Endothelial cell (in vitro differentiated cells): ENCODE measurements around the gene AKR1C1. TPM values are rescaled to one million over a fixed set of nuclear protein-coding genes. Genes with fewer than 3 reads are reported as not detected.

Experiments used
- DNase-seq: peaks from one replicate; pipeline ENCODE4 v3.0.0; 2021; ENCODE audit warnings: low spot score
- H3K27ac Mint-ChIP-seq: one replicate; pipeline ENCODE4 v1.8.0; 2021; ENCODE audit warnings: mixed read lengths, inconsistent platforms; ENCODE audit not compliant: unreplicated experiment
- H3K27me3 Mint-ChIP-seq: one replicate; pipeline ENCODE4 v1.8.0; 2021; ENCODE audit warnings: mild to moderate bottlenecking, moderate library complexity, mixed read lengths, inconsistent platforms; ENCODE audit not compliant: unreplicated experiment
- H3K36me3 Mint-ChIP-seq: one replicate; pipeline ENCODE4 v1.8.0; 2021; ENCODE audit warnings: mild to moderate bottlenecking, low read depth, mixed read lengths, inconsistent platforms; ENCODE audit not compliant: unreplicated experiment
- H3K4me1 Mint-ChIP-seq: one replicate; pipeline ENCODE4 v1.8.0; 2021; ENCODE audit warnings: mild to moderate bottlenecking, mixed read lengths, inconsistent platforms; ENCODE audit not compliant: unreplicated experiment
- H3K4me3 Mint-ChIP-seq: one replicate; pipeline ENCODE4 v1.8.0; 2021; ENCODE audit warnings: mild to moderate bottlenecking, mixed read lengths, inconsistent platforms; ENCODE audit not compliant: unreplicated experiment
- H3K9me3 Mint-ChIP-seq: one replicate; pipeline ENCODE4 v1.8.0; 2021; ENCODE audit warnings: mixed read lengths, inconsistent platforms; ENCODE audit not compliant: unreplicated experiment
- CTCF ChIP-seq: fragments of 200-600 bp; sonication (generic); IDR thresholded peaks from one replicate; pipeline ENCODE4 v1.5.0; 2021; ENCODE audit warnings: antibody characterized with exemption; ENCODE audit not compliant: unreplicated experiment
- total RNA-seq: library from RNA; stranded (reverse); fragmentation: NEBNext Ultra II Directional; extraction: Animal tissue kit (Norgen Biotek cat#: 25700); gene quantifications from one replicate; pipeline ENCODE4 v1.2.1, GENCODE V29; 2021; ENCODE audit not compliant: unreplicated experiment

AKR1C1 gene
- total RNA-seq, 1 donor from 2014 or later = 1.6 TPM

GRCh38 chr10:4977025-4977424, 13.8 kb downstream of the AKR1C1 start:
- peaks cover 5% of the 10 kb centered on the region for H3K4me1 Mint-ChIP-seq
- no peak overlapping the region for H3K27ac Mint-ChIP-seq
- TF ChIP-seq CTCF = no peak
- no peaks in the 10 kb centered on the region for H3K9me3 Mint-ChIP-seq
- DNase-seq = no peak
- H3K4me3 Mint-ChIP-seq = no peak overlapping the region
- H3K27me3 Mint-ChIP-seq = peaks cover 1% of the 10 kb centered on the region
- no peaks in the 10 kb centered on the region for H3K36me3 Mint-ChIP-seq

GRCh38 chr10:4978870-4979269, 15.7 kb downstream of the AKR1C1 start:
- Mint-ChIP-seq H3K36me3 (no peaks in the 10 kb centered on the region), H3K27me3 (peaks cover 4% of the 10 kb centered on the region), H3K4me3 (no peak overlapping the region), H3K4me1 (peaks cover 6% of the 10 kb centered on the region), H3K9me3 (no peaks in the 10 kb centered on the region), H3K27ac (no peak overlapping the region)
- no peak for DNase-seq
- no peak for TF ChIP-seq CTCF

DNA sequence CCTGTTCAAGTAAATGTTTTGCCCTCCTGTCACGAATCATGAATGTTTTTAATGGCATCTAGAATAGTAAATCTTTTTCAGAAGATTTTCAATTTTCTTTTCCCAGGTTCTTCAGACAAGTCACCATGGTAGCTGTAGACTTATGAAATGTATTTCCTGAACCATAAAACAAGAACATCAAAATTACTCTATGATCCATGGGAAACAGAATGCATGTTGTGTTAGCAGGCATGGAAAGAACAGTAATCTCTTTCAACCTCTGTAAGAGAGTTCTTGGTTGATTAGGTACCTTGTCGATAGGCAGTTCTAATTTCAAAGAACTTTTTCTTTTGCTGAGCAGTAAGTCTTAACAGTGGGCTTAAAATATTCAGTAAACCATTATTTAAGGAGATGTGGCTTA, 17.6 kb downstream of the AKR1C1 start:
- Mint-ChIP-seq H3K36me3 (no peaks in the 10 kb centered on the region), H3K4me1 (peaks cover 6% of the 10 kb centered on the region), H3K27ac (no peak overlapping the region), H3K4me3 (no peak overlapping the region), H3K9me3 (no peaks in the 10 kb centered on the region), H3K27me3 (peaks cover 4% of the 10 kb centered on the region)
- DNase-seq = no peak
- no peak for TF ChIP-seq CTCF

GRCh38 chr10:4981722-4982471, 18.7 kb downstream of the AKR1C1 start:
- Mint-ChIP-seq H3K27ac (no peak overlapping the region), H3K9me3 (no peaks in the 10 kb centered on the region), H3K27me3 (peaks cover 4% of the 10 kb centered on the region), H3K4me1 (peaks cover 6% of the 10 kb centered on the region), H3K36me3 (no peaks in the 10 kb centered on the region), H3K4me3 (no peak overlapping the region)
- TF ChIP-seq CTCF = peak; percentile 15
- peak; percentile 21 for DNase-seq

- Mint-ChIP-seq H3K9me3 (no peaks in the 10 kb centered on the region), H3K36me3 (no peaks in the 10 kb centered on the region), H3K27me3 (peaks cover 4% of the 10 kb centered on the region), H3K4me1 (peaks cover 6% of the 10 kb centered on the region), H3K27ac (no peak overlapping the region), H3K4me3 (no peak overlapping the region)
- DNase-seq = no peak
- no peak for TF ChIP-seq CTCF
These were observed 19.6 kb downstream of the AKR1C1 start for GRCh38 chr10:4982764-4983226.
